Right lobe of liver (tissue), 4 donors: ENCODE results near the gene ANKRD30A.

Experiments
- POLR2A ChIP-seq: fragments of 450-650 bp; IDR thresholded peaks from one replicate; pipeline ENCODE4 v1.6.1; 2017; ENCODE audit warnings: antibody characterized with exemption, mild to moderate bottlenecking
- TF ChIP-seq, protein P1 (sequence below), 4 donors: fragments of 200-600 bp in 3 of 4; fragments of 450-650 bp in 1 of 4; IDR thresholded peaks; one replicate each; pipeline versions ENCODE4 v1.5.1 to v1.8.0; 2016 to 2022; ENCODE audit warnings: antibody characterized with exemption in 4 of 4, mild to moderate bottlenecking in 2 of 4
- donor health status: DM: no; HTN: no; CAD: no.
- donor health status: DM: no; HTN: no; CAD: no.
- donor health status: DM: no; HTN: yes; CAD: no.

DNA sequence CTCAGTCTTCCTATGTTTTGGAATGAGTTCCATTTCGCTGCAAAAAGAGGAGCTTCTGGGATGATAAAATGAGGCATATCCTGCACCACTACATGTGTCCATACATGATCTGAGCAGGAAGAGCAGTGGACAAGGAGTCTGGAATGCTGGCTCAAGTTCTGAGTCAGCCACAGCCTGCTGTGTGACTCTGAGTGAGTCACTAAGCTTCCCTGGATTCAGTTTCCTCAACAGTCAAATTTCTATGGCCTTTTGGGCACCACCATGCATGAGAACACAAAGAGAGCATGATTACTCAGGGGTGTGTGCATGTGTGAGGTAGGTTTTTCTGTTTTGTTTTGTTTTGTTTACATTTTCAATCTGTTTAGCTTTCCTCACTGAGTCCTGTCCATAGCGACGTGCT, 254.6 kb downstream of the ANKRD30A start:
- no peak for TF ChIP-seq POLR2A
- TF ChIP-seq, protein P1, sequence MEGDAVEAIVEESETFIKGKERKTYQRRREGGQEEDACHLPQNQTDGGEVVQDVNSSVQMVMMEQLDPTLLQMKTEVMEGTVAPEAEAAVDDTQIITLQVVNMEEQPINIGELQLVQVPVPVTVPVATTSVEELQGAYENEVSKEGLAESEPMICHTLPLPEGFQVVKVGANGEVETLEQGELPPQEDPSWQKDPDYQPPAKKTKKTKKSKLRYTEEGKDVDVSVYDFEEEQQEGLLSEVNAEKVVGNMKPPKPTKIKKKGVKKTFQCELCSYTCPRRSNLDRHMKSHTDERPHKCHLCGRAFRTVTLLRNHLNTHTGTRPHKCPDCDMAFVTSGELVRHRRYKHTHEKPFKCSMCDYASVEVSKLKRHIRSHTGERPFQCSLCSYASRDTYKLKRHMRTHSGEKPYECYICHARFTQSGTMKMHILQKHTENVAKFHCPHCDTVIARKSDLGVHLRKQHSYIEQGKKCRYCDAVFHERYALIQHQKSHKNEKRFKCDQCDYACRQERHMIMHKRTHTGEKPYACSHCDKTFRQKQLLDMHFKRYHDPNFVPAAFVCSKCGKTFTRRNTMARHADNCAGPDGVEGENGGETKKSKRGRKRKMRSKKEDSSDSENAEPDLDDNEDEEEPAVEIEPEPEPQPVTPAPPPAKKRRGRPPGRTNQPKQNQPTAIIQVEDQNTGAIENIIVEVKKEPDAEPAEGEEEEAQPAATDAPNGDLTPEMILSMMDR (IDR thresholded peaks at IDR 0.05) = no peak
